Uterus (tissue), 4 donors: ENCODE results near the gene SLC13A3. TPM values are rescaled to one million over a fixed set of nuclear protein-coding genes. Genes with fewer than 3 reads are reported as not detected.

ENCODE experiments used
- DNase-seq, 2 donors: peaks; one replicate each; pipeline ENCODE4 v3.0.0-alpha.2; 2019 to 2020
- H3K27ac ChIP-seq, 2 donors: fragments of 200-600 bp; sonication (generic); 1 replicate in 1 of 2; 2 replicates in 1 of 2; pipeline ENCODE4 v1.5.1; 2016 to 2018
- H3K27me3 ChIP-seq, 2 donors: fragments of 200-600 bp; sonication (generic); one replicate each; pipeline ENCODE4 v1.5.1; 2018 to 2019; ENCODE audit warnings: control low read depth in 1 of 2
- H3K36me3 ChIP-seq, 2 donors: fragments of 200-600 bp; sonication (generic); one replicate each; pipeline ENCODE4 v1.5.1; 2019; ENCODE audit warnings: control low read depth in 1 of 2
- H3K4me1 ChIP-seq, 2 donors: fragments of 200-600 bp; sonication (generic); one replicate each; pipeline ENCODE4 v1.5.1; 2018 to 2019; ENCODE audit warnings: control low read depth in 1 of 2
- H3K4me3 ChIP-seq, 2 donors: fragments of 200-600 bp; sonication (generic); 1 replicate in 1 of 2; 2 replicates in 1 of 2; pipeline ENCODE4 v1.5.1; 2018 to 2019; ENCODE audit warnings: mild to moderate bottlenecking in 1 of 2
- H3K9me3 ChIP-seq, 2 donors: fragments of 200-600 bp; sonication (generic); one replicate each; pipeline ENCODE4 v1.5.1; 2019; ENCODE audit warnings: control low read depth in 1 of 2
- POLR2A ChIP-seq, 2 donors: fragments of 450-650 bp; IDR thresholded peaks; one replicate each; pipeline ENCODE4 v1.6.1; 2016; ENCODE audit warnings: antibody characterized with exemption in 2 of 2, mild to moderate bottlenecking in 1 of 2, moderate library complexity in 1 of 2
- intact Hi-C: fragments of 100-400 bp; cut with DNase I; formaldehyde crosslinking; loops from one replicate; pipeline ENCODE4 v1.15.1; 2023; ENCODE audit warnings: low total_unique reads
- total RNA-seq, 4 donors: library from RNA; depleted of rRNA in 3 of 4; stranded (reverse); fragments of >200 nt in 3 of 4; gene quantifications; one replicate each; pipeline versions ENCODE4 v1.1.0 to v1.2.4, GENCODE V29; 2014 to 2023
- TF ChIP-seq, protein P1 (sequence below), 4 experiments: fragments of 200-600 bp in 2 of 4; fragments of 450-650 bp in 2 of 4; sonication (generic) in 2 of 4; IDR thresholded peaks; one replicate each; pipeline ENCODE4 v1.5.1; 2016 to 2019; ENCODE audit warnings: antibody characterized with exemption in 4 of 4, mild to moderate bottlenecking in 2 of 4, moderate library complexity in 1 of 4
- donor health status: DM: yes; HTN: yes; CAD: no.

The SLC13A3 gene
- total RNA-seq, 4 donors from 2014 or later = under 0.01 to 4.2 (median 4.2) TPM; not detected in 1

DNA sequence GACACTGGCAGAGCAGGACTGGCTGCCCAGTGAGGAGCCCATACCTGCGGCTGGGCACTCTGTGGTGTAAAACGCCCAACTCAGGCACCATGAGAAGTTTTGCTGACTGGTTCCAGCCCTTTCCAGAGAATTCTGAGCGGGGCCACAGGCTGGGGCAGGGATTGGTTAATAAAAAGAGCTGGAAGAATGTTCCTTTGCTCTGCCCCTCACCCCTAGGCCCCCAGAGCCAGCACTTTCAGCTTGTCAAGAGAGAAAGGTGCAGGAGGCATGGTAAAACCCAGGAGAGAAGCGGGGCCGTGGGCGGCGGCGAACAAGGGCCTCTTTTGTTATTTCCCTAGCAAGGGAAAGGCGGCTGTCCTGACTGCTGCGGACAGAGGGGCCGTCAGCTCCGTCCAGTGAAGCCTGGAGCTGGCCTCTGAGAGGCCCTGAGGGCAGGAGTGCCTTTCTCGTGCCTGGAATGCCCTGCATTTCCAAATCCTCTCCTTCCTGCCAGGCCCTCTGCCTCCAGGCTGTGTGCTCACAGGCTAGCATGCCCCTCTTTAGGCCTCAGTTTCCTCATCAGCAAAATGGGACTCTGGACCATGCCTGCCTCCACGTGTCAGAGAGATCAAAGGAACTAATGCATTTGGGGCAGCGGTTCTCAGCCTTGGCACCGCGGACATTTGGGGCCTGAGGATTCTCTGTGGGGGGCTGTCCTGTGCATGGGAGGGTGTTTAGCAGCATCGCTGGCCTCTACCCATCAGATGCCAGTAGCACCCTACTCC lies 12.9 kb downstream of the SLC13A3 start:
- Histone ChIP-seq H3K27me3 (no peaks in the 10 kb centered on the region), H3K4me1 (no peaks in the 10 kb centered on the region), H3K9me3 (no peaks in the 10 kb centered on the region), H3K4me3 (no peak overlapping the region), H3K36me3 (no peaks in the 10 kb centered on the region), H3K27ac (no peak overlapping the region)
- DNase-seq = no peak
- intact Hi-C loops = no loop called here
- no peak for TF ChIP-seq POLR2A (IDR thresholded peaks at IDR 0.05)
- TF ChIP-seq, protein P1, sequence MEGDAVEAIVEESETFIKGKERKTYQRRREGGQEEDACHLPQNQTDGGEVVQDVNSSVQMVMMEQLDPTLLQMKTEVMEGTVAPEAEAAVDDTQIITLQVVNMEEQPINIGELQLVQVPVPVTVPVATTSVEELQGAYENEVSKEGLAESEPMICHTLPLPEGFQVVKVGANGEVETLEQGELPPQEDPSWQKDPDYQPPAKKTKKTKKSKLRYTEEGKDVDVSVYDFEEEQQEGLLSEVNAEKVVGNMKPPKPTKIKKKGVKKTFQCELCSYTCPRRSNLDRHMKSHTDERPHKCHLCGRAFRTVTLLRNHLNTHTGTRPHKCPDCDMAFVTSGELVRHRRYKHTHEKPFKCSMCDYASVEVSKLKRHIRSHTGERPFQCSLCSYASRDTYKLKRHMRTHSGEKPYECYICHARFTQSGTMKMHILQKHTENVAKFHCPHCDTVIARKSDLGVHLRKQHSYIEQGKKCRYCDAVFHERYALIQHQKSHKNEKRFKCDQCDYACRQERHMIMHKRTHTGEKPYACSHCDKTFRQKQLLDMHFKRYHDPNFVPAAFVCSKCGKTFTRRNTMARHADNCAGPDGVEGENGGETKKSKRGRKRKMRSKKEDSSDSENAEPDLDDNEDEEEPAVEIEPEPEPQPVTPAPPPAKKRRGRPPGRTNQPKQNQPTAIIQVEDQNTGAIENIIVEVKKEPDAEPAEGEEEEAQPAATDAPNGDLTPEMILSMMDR (IDR thresholded peaks at IDR 0.05) = no peak

DNA sequence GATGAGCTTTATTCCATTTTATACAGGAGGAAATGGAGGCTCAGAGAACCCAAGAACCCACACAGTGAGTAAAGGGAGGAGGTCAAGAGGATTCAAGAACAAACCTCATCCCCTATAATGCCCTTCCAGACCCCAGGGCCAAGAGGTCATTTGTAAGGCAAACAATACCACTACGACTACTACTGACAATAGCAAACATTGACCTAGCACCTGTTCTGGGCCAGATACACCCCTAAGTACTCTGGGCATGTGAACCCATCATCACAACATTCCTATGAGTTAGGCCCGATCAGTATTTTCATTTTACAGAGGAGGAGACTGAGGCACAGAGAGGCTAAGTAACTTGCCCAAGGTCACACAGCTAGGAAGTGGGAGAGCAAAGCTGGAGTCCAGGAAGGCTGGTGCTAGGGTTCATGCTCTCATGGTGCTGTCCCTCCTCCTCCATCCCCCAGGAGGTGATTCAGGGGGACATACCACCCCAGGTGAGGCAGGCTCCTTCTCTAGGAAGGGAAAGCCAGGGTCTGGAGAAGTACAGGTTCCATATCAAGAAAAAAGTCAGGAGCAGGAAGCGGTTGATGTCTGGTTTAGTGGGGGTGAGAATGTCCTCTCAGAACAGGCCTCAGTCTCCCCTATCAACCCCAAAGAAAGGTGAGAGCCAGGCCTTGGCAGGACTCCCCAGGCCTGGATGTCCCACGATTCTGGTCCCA lies 13.7 kb downstream of the SLC13A3 start:
- DNase-seq = no peak
- TF ChIP-seq, protein P1 (IDR thresholded peaks at IDR 0.05) = no peak
- no peak for TF ChIP-seq POLR2A (IDR thresholded peaks at IDR 0.05)
- Histone ChIP-seq H3K4me3 (no peak overlapping the region), H3K36me3 (no peaks in the 10 kb centered on the region), H3K27me3 (no peaks in the 10 kb centered on the region), H3K9me3 (no peaks in the 10 kb centered on the region), H3K4me1 (no peaks in the 10 kb centered on the region), H3K27ac (no peak overlapping the region)
- intact Hi-C loops = no loop called here

DNA sequence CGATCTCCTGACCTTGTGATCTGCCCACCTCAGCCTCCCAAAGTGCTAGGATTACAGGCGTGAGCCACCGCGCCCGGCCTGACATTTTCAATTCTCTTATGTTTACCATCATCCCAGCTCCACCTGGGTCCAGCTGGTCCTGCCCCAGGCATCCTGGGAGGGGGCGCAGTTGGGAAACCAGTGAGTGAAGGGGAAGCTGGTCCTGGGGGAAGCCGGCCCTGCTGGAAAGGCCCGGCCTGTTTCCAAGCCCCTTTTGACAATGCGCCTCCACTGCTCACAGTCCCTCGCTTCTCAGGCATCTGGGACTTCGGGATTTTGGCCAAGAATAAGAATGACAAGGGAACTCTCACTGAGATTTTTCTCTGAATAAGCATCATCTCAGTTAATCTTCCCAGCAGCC lies 14.2 kb downstream of the SLC13A3 start:
- intact Hi-C loops = no loop called here
- Histone ChIP-seq H3K27ac (no peak overlapping the region), H3K9me3 (no peaks in the 10 kb centered on the region), H3K36me3 (no peaks in the 10 kb centered on the region), H3K4me1 (no peaks in the 10 kb centered on the region), H3K27me3 (no peaks in the 10 kb centered on the region), H3K4me3 (no peak overlapping the region)
- TF ChIP-seq, protein P1 (IDR thresholded peaks at IDR 0.05) = no peak
- no peak for TF ChIP-seq POLR2A (IDR thresholded peaks at IDR 0.05)
- DNase-seq = no peak

DNA sequence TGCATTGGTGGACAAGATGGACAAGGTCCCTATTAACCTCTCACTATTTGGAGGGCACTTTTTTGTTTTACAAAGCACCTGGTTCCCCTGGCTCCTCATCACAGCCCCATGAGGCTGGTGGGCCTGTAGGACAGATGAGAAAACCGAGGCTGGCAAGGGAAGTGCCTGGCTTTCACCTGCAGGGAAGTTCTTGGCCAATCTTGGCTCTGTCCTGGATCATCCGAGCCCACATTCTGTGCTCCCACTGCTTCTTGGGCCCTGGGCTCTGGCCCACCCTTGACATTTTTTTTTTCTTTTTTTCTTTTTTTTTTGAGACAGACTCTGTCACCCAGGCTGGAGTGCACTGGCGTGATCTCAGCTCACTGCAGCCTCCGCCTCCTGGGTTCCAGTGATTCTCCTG lies 14.7 kb downstream of the SLC13A3 start:
- H3K4me3 ChIP-seq = no peak overlapping the region
- DNase-seq = no peak
- H3K4me1 ChIP-seq = no peaks in the 10 kb centered on the region
- TF ChIP-seq, protein P1 (IDR thresholded peaks at IDR 0.05) = no peak
- TF ChIP-seq POLR2A (IDR thresholded peaks at IDR 0.05) = no peak
- H3K27me3 ChIP-seq = no peaks in the 10 kb centered on the region
- H3K36me3 ChIP-seq = no peaks in the 10 kb centered on the region
- intact Hi-C loops = no loop called here
- no peak overlapping the region for H3K27ac ChIP-seq
- H3K9me3 ChIP-seq = no peaks in the 10 kb centered on the region

- DNase-seq = no peak
- Histone ChIP-seq H3K4me1 (no peaks in the 10 kb centered on the region), H3K4me3 (no peak overlapping the region), H3K9me3 (no peaks in the 10 kb centered on the region), H3K27me3 (no peaks in the 10 kb centered on the region), H3K36me3 (no peaks in the 10 kb centered on the region), H3K27ac (no peak overlapping the region)
- no peak for TF ChIP-seq POLR2A (IDR thresholded peaks at IDR 0.05)
- TF ChIP-seq, protein P1 (IDR thresholded peaks at IDR 0.05) = no peak
- intact Hi-C loops = no loop called here
These were observed 15.6 kb downstream of the SLC13A3 start for GRCh38 chr20:46635514-46636136.
